ENCODE results near the gene CNOT1. TPM values are rescaled to one million over a fixed set of nuclear protein-coding genes. Genes with fewer than 3 reads are reported as not detected.

Gene CNOT1
- total and polyA plus RNA-seq, 4 donors, result 35.6 to 187 (median 120) TPM

- peaks cover 0 to 38% (median 7%) of the 10 kb centered on the region in 4 donors for H3K36me3 ChIP-seq (ENCODE audit: control insufficient read depth in 4 of 4, insufficient read depth in 4 of 4, low read length in 4 of 4)
- H3K4me3 ChIP-seq, result no peak overlapping the region
- 96 to 98% methylated on average over 18 of the region's 18 CpGs for WGBS, 2 donors
- no peaks in the 10 kb centered on the region for H3K4me1 ChIP-seq (ENCODE audit: control insufficient read depth in 5 of 5, insufficient read depth in 5 of 5, low read length in 5 of 5)
- H3K27me3 ChIP-seq (ENCODE audit: control insufficient read depth in 3 of 3, insufficient read depth in 3 of 3, low read length in 2 of 3), result no peaks in the 10 kb centered on the region
- no peak overlapping the region for H3K27ac ChIP-seq (ENCODE audit: low read depth in 1 of 2, low read length in 1 of 2)
- no peak overlapping the region for H3K9ac ChIP-seq (ENCODE audit: insufficient read depth in 1 of 2, low read length in 2 of 2)
- H3K9me3 ChIP-seq (ENCODE audit: control insufficient read depth in 4 of 4, insufficient read depth in 3 of 4, low read length in 3 of 4), result no peaks in the 10 kb centered on the region
- ATAC-seq (ENCODE audit: insufficient read depth, low FRiP score), result no peak
- no peak for DNase-seq
- no peak for TF ChIP-seq CTCF (IDR thresholded peaks at IDR 0.05; ENCODE audit: control extremely low read depth, extremely low read depth)
Measured at GRCh38 chr16:58670946-58671583, 41.4 kb upstream of the CNOT1 start.

GRCh38 chr16:58670177-58670576 lies 40.6 kb upstream of the CNOT1 start:
- TF ChIP-seq CTCF (IDR thresholded peaks at IDR 0.05; ENCODE audit: control extremely low read depth, extremely low read depth), result no peak
- no peaks in the 10 kb centered on the region for H3K27me3 ChIP-seq (ENCODE audit: control insufficient read depth in 3 of 3, insufficient read depth in 3 of 3, low read length in 2 of 3)
- peaks cover 0 to 32% (median 5%) of the 10 kb centered on the region in 4 donors for H3K36me3 ChIP-seq (ENCODE audit: control insufficient read depth in 4 of 4, insufficient read depth in 4 of 4, low read length in 4 of 4)
- no peak overlapping the region for H3K4me3 ChIP-seq
- no peaks in the 10 kb centered on the region for H3K4me1 ChIP-seq (ENCODE audit: control insufficient read depth in 5 of 5, insufficient read depth in 5 of 5, low read length in 5 of 5)
- no peak overlapping the region for H3K9ac ChIP-seq (ENCODE audit: insufficient read depth in 1 of 2, low read length in 2 of 2)
- ATAC-seq (ENCODE audit: insufficient read depth, low FRiP score) (no peak), DNase-seq (no peak)
- no peak overlapping the region for H3K27ac ChIP-seq (ENCODE audit: low read depth in 1 of 2, low read length in 1 of 2)
- H3K9me3 ChIP-seq (ENCODE audit: control insufficient read depth in 4 of 4, insufficient read depth in 3 of 4, low read length in 3 of 4), result no peaks in the 10 kb centered on the region

- Histone ChIP-seq H3K27ac (ENCODE audit: low read depth in 1 of 2, low read length in 1 of 2) (no peak overlapping the region), H3K4me1 (ENCODE audit: control insufficient read depth in 5 of 5, insufficient read depth in 5 of 5, low read length in 5 of 5) (no peaks in the 10 kb centered on the region), H3K9ac (ENCODE audit: insufficient read depth in 1 of 2, low read length in 2 of 2) (no peak overlapping the region), H3K36me3 (ENCODE audit: control insufficient read depth in 4 of 4, insufficient read depth in 4 of 4, low read length in 4 of 4) (peaks cover 0 to 11% (median 5%) of the 10 kb centered on the region in 4 donors), H3K4me3 (no peak overlapping the region), H3K9me3 (ENCODE audit: control insufficient read depth in 4 of 4, insufficient read depth in 3 of 4, low read length in 3 of 4) (no peaks in the 10 kb centered on the region), H3K27me3 (ENCODE audit: control insufficient read depth in 3 of 3, insufficient read depth in 3 of 3, low read length in 2 of 3) (no peaks in the 10 kb centered on the region)
- no peak for TF ChIP-seq CTCF (IDR thresholded peaks at IDR 0.05; ENCODE audit: control extremely low read depth, extremely low read depth)
- ATAC-seq (ENCODE audit: insufficient read depth, low FRiP score) (no peak), DNase-seq (no peak)
- 92 to 95% methylated on average over 8 of the region's 8 CpGs for WGBS, 2 donors
Measured at GRCh38 chr16:58665200-58665599, 35.6 kb upstream of the CNOT1 start.
